K562 (cell line): ENCODE data around the gene MBNL2. TPM values are rescaled to one million over a fixed set of nuclear protein-coding genes. Genes with fewer than 3 reads are reported as not detected.

Source experiments
- CCNT2 ChIP-seq: IDR thresholded peaks from 2 replicates; pipeline ENCODE4 v1.6.1; 2011; ENCODE audit warnings: borderline replicate concordance, low read depth, mild to moderate bottlenecking, moderate library complexity, mixed read lengths, low read length; ENCODE audit not compliant: insufficient read length; ENCODE audit errors: extremely low read depth
- GABPB1 ChIP-seq: sonication (generic); formaldehyde crosslinking; IDR thresholded peaks from 2 replicates; pipeline ENCODE4 v1.8.0; 2022; ENCODE audit warnings: mild to moderate bottlenecking, missing genetic modification reagents
- GATAD2A ChIP-seq: fragments of 450-650 bp; IDR thresholded peaks from 2 replicates; pipeline ENCODE4 v1.6.1; 2017
- KLF16 ChIP-seq: IDR thresholded peaks from 2 replicates; pipeline ENCODE4 v1.6.1; 2016; ENCODE audit warnings: antibody characterized with exemption
- NCOR1 ChIP-seq: fragments of 450-650 bp; IDR thresholded peaks from 2 replicates; pipeline ENCODE4 v1.6.1; 2016; ENCODE audit warnings: mild to moderate bottlenecking, moderate library complexity
- PBX2 ChIP-seq, 2 experiments: IDR thresholded peaks in 1 of 2; conservative IDR thresholded peaks in 1 of 2; 2 replicates each; pipeline ENCODE4 v1.6.1; 2016; ENCODE audit warnings: low read depth in 2 of 2, mild to moderate bottlenecking in 1 of 2, missing compliant biosample characterization in 1 of 2, missing genetic modification characterization in 1 of 2, moderate library complexity in 1 of 2
- POLR2AphosphoS5 ChIP-seq: IDR thresholded peaks from 2 replicates; pipeline ENCODE4 v1.6.1; 2011; ENCODE audit warnings: mild to moderate bottlenecking, low read depth, low read length, moderate library complexity; ENCODE audit not compliant: control insufficient read depth, insufficient read depth
- ZNF140 ChIP-seq: fragments of 250-450 bp; sonication (Bioruptor Pico); IDR thresholded peaks from 2 replicates; pipeline ENCODE4 v1.8.0; 2021; ENCODE audit warnings: moderate library complexity, mild to moderate bottlenecking, inconsistent platforms
- polyA plus RNA-seq, 8 experiments: library from polyadenylated mRNA; depleted of rRNA in 4 of 8; stranded (reverse) in 5 of 8; unstranded in 3 of 8; fragments of >200 nt; fragmentation: Nextera tagmentation in 2 of 8; fragmentation: Illumina TruSeq in 1 of 8; extraction: Ambion mirVana in 2 of 8; extraction: Trizol in 1 of 8; gene quantifications; 2 replicates each; pipeline versions ENCODE4 v1.2.1 to v1.2.3, GENCODE V29; 2011 to 2014; ENCODE audit warnings: inconsistent platforms in 1 of 8, missing spikeins in 1 of 8
- total RNA-seq, 7 experiments: library from RNA; depleted of rRNA in 6 of 7; stranded (reverse); fragments of >200 nt in 6 of 7; fragmentation: Illumina TruSeq in 2 of 7; extraction: Trizol in 2 of 7; gene quantifications; 2 replicates each; pipeline versions ENCODE4 v1.2.1 to v1.2.3, GENCODE V29; 2011 to 2021; ENCODE audit warnings: low replicate concordance in 1 of 7
- TF ChIP-seq, protein P1 (sequence below): sonication (generic); formaldehyde crosslinking; IDR thresholded peaks from 2 replicates; pipeline ENCODE4 v1.8.0; 2022; ENCODE audit warnings: mild to moderate bottlenecking, missing genetic modification reagents

Gene MBNL2
- total and polyA plus RNA-seq, 9 of the 15 experiments (the other 6 are each of a cell fraction or from before 2014, with no cell fraction given), result 7.0 to 24.8 (median 13.8) TPM

- TF ChIP-seq, protein P1, sequence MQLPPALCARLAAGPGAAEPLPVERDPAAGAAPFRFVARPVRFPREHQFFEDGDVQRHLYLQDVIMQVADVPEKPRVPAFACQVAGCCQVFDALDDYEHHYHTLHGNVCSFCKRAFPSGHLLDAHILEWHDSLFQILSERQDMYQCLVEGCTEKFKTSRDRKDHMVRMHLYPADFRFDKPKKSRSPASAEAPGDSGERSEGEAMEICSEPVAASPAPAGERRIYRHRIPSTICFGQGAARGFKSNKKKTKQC (CRISPR knock-in tag), result no peak
- TF ChIP-seq GABPB1 (CRISPR knock-in tag), result no peak
- TF ChIP-seq ZNF140 (CRISPR knock-in tag), result no peak
- peak; percentile 17 for TF ChIP-seq CCNT2
- TF ChIP-seq POLR2AphosphoS5, result peak; percentile 47; the same call in 1 of the 2 replicates
- peak; percentile 74 for TF ChIP-seq NCOR1
- TF ChIP-seq PBX2 (CRISPR knock-in tag; IDR thresholded peaks at IDR 0.05; ENCODE audit: low read depth), result no peak
- TF ChIP-seq PBX2 (tag; conservative IDR thresholded peaks at IDR 0.05; ENCODE audit: low read depth), result 0 out of 2 replicates have a peak, but pooled peaks have one; percentile 18
- peak; percentile 42; the same call in 1 of the 2 replicates for TF ChIP-seq KLF16
- TF ChIP-seq GATAD2A, result no peak
- TF ChIP-seq, all 486 proteins: peak for 16
Observed at GRCh38 chr13:97327506-97328221, 105.5 kb downstream of the MBNL2 start (continued).
